Panc1 (cell line): Measurements from ENCODE around the gene MYO1B. TPM values are rescaled to one million over a fixed set of nuclear protein-coding genes. Genes with fewer than 3 reads are reported as not detected.

Experiments used
- ATAC-seq: fragments of 200-7000 bp; cut with Tn5 transposase; 2 replicates; pipeline ENCODE4 v1.9.1; 2020; ENCODE audit warnings: mild to moderate bottlenecking, moderate library complexity
- BruUV-seq: library from RNA; stranded (reverse); fragments of 400-500 nt; replicated peaks from 2 replicates; lab custom pipeline; 2021; lab: Mats Ljungman, UMichigan
- CTCF ChIA-PET: fragments of 300-600 bp; sonication (Branson Sonifier 250); formaldehyde crosslinking; loops from one replicate; lab custom pipeline; 2022; ENCODE audit warnings: antibody characterized with exemption; lab: Charles Lee
- POLR2A ChIA-PET: fragments of 300-600 bp; sonication (Branson Sonifier 250); formaldehyde crosslinking; loops from one replicate; lab custom pipeline; 2022; ENCODE audit warnings: antibody characterized with exemption; lab: Charles Lee
- DNase-seq: peaks from one replicate; pipeline ENCODE4 v3.0.0-alpha.2; 2010; ENCODE audit warnings: low read depth, low spot score
- H3K27ac ChIP-seq: 2 replicates; pipeline ENCODE4 v1.5.1; 2011; ENCODE audit warnings: mild to moderate bottlenecking, low read length, inconsistent platforms
- H3K27me3 ChIP-seq: fragments of 200-500 bp; sonication (Bioruptor generic); 2 replicates; pipeline ENCODE4 v1.6.0; 2014; ENCODE audit warnings: low read length, inconsistent platforms; ENCODE audit not compliant: control insufficient read depth, insufficient read depth
- H3K36me3 ChIP-seq: fragments of 200-500 bp; sonication (Bioruptor generic); 2 replicates; pipeline ENCODE4 v1.5.1; 2014; ENCODE audit warnings: inconsistent platforms, mild to moderate bottlenecking, low read length, moderate library complexity; ENCODE audit not compliant: control insufficient read depth, insufficient read depth
- H3K4me1 ChIP-seq: 2 replicates; pipeline ENCODE4 v1.5.1; 2011; ENCODE audit warnings: inconsistent platforms, mild to moderate bottlenecking, low read length, moderate library complexity; ENCODE audit not compliant: control insufficient read depth, insufficient read depth
- H3K4me3 ChIP-seq, 2 experiments: 2 replicates each; pipeline ENCODE4 v1.5.1; 2011 to 2012; ENCODE audit warnings: low read depth in 2 of 2, low read length in 2 of 2, mild to moderate bottlenecking in 2 of 2, inconsistent platforms in 1 of 2, moderate library complexity in 1 of 2
- H3K9me3 ChIP-seq: fragments of 200-500 bp; sonication (Bioruptor generic); 2 replicates; pipeline ENCODE4 v1.5.1; 2014; ENCODE audit warnings: low read depth, mild to moderate bottlenecking, inconsistent platforms, low read length, moderate library complexity; ENCODE audit not compliant: control insufficient read depth, insufficient read depth
- CTCF ChIP-seq: fragments of 450-650 bp; IDR thresholded peaks from 2 replicates; pipeline ENCODE4 v1.5.1; 2017; ENCODE audit warnings: mild to moderate bottlenecking
- POLR2AphosphoS5 ChIP-seq: IDR thresholded peaks from 2 replicates; pipeline ENCODE4 v1.6.1; 2012; ENCODE audit warnings: mild to moderate bottlenecking, low read depth, low read length, moderate library complexity
- REST ChIP-seq, 2 experiments: IDR thresholded peaks; 2 replicates each; pipeline ENCODE4 v1.6.1; 2011 to 2012; ENCODE audit warnings: low read depth in 2 of 2, control low read depth in 1 of 2, low read length in 1 of 2, mild to moderate bottlenecking in 1 of 2, moderate library complexity in 1 of 2; ENCODE audit not compliant: insufficient read depth in 1 of 2
- SIN3A ChIP-seq: IDR thresholded peaks from 2 replicates; pipeline ENCODE4 v1.6.1; 2012; ENCODE audit warnings: low read depth, mild to moderate bottlenecking, low read length, moderate library complexity, borderline replicate concordance; ENCODE audit not compliant: insufficient read depth
- TCF7L2 ChIP-seq: IDR thresholded peaks from 2 replicates; pipeline ENCODE4 v1.6.1; 2011; ENCODE audit warnings: mild to moderate bottlenecking, low read depth, low read length, inconsistent platforms
- in situ Hi-C: cut with HindIII; loops from 2 replicates; pipeline ENCODE4 v1.10.0; 2016; ENCODE audit warnings: low sequenced_read_pairs, low pct_unique_long_range_greater_than_20kb
- intact Hi-C: fragments of 100-400 bp; cut with micrococcal nuclease; formaldehyde crosslinking; loops from one replicate; pipeline ENCODE4 v1.10.0; 2022; ENCODE audit not compliant: unreplicated experiment
- total RNA-seq: library from RNA; stranded (reverse); gene quantifications from one replicate; pipeline ENCODE4 v1.2.1, GENCODE V29; 2021; ENCODE audit not compliant: unreplicated experiment

Gene MYO1B
- total RNA-seq, 1 experiment from 2014 or later: 51.5 TPM

DNA sequence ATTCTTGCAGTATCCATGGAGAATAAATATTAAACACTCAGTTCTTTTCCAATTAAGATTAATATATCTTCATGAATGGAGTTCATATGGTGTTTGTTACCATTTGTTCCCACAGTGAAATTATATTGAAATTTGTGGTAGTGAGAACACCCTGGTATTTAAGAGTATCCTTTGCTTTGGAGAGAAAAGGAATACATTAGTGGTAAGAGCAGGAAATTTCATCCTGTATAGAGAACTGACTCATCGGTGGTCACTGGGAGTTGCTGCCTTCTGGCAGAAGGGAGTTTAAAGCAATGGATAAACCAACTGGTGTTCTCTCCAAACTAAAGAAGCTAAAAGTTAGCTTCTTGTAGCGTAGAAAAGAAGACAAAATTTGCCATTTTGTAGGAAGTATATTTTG, 107.3 kb downstream of the MYO1B start:
- no TSS peak for BruUV-seq
- ATAC-seq (no peak), DNase-seq (no peak)
- no peak overlapping the region for H3K27ac ChIP-seq
- intact Hi-C loops: no loop called here
- no peak overlapping the region for H3K4me3 ChIP-seq
- ChIA-PET POLR2A (no interaction called here), CTCF (no interaction called here)
- no peaks in the 10 kb centered on the region for H3K27me3 ChIP-seq
- in situ Hi-C loops: no loop called here
- H3K9me3 ChIP-seq: no peaks in the 10 kb centered on the region
- no peaks in the 10 kb centered on the region for H3K4me1 ChIP-seq
- H3K36me3 ChIP-seq: no peaks in the 10 kb centered on the region
- TF ChIP-seq REST (IDR thresholded peaks at IDR 0.05; ENCODE audit: insufficient read depth in 1 of 2, low read depth in 2 of 2, low read length in 1 of 2) (no peak), SIN3A (no peak), POLR2AphosphoS5 (no peak), TCF7L2 (no peak), CTCF (no peak)

DNA sequence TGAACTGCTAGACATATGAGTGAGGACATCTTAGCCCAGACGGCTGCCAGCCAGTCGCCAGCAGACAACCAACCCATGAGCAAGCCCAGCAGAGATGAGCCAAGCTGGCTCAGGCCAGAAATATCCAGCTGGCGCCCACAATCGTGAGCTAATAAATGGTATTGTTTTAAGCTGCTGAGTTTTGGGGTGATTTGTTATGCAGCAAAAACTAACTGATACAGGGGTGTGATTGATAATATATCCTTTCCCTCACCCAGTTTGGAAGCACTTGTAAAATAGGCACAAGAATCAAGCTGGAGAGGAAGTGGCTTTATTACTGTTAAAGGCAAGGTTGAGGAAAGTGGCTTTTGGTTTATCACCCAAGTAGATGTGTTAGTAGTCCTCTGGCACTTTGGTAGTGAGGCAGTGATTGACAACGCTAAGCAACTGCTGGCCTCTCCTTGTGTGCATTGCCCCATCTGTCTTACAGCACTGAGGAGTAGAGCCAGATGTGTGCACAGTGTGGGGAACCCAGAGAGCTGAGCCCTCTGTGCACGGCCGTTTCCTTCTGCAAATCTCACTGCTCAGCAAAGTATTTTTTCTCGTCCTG, 110.1 kb downstream of the MYO1B start:
- H3K9me3 ChIP-seq: no peaks in the 10 kb centered on the region
- DNase-seq (no peak), ATAC-seq (no peak)
- no peaks in the 10 kb centered on the region for H3K36me3 ChIP-seq
- in situ Hi-C loops: no loop called here
- no TSS peak for BruUV-seq
- ChIA-PET CTCF (no interaction called here), POLR2A (no interaction called here)
- H3K4me1 ChIP-seq: no peaks in the 10 kb centered on the region
- no peak overlapping the region for H3K27ac ChIP-seq
- TF ChIP-seq TCF7L2 (no peak), POLR2AphosphoS5 (no peak), REST (IDR thresholded peaks at IDR 0.05; ENCODE audit: insufficient read depth in 1 of 2, low read depth in 2 of 2, low read length in 1 of 2) (no peak), CTCF (no peak), SIN3A (no peak)
- intact Hi-C loops: no loop called here
- no peak overlapping the region for H3K4me3 ChIP-seq
- no peaks in the 10 kb centered on the region for H3K27me3 ChIP-seq
